IMR-90 (cell line): ENCODE data around the gene INPP1.

ENCODE experiments used
- POLR2A ChIP-seq: IDR thresholded peaks from 2 replicates; pipeline ENCODE4 v1.6.1; 2012; ENCODE audit warnings: mild to moderate bottlenecking, low read depth, low read length
- RCOR1 ChIP-seq: IDR thresholded peaks from 2 replicates; pipeline ENCODE4 v1.6.1; 2012; ENCODE audit warnings: mild to moderate bottlenecking, low read length, improper control_type of control experiment; ENCODE audit not compliant: insufficient replicate concordance
- SMC3 ChIP-seq: fragments of 150-350 bp; IDR thresholded peaks from 2 replicates; pipeline ENCODE4 v1.6.1; 2016; ENCODE audit warnings: low read depth, mild to moderate bottlenecking, antibody characterized with exemption, low read length, moderate library complexity
- TF ChIP-seq, protein P1 (sequence below): conservative IDR thresholded peaks from 2 replicates; pipeline ENCODE4 v1.5.1; 2012; ENCODE audit warnings: mild to moderate bottlenecking, low read depth, low read length, improper control_type of control experiment

DNA sequence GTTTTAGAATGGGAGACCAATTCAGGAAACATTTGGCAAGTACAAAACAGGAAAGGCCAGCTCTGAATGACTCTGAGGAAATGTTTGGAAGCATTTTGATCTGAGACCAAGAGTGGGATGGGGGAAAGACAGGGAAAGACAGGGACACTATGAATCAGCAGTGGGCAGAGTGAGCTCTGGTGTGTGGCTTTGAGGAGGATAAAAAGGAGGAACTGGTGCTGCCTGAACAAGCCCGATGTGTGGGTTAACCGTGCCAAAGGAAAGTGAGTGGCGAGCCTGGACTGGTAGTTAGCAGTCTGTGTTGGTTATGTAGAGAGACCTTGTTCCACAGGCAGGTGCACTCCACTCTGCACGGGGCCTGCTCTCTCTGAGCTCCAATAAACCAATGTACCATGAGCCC is 70.0 kb downstream of the INPP1 start:
- TF ChIP-seq, protein P1, sequence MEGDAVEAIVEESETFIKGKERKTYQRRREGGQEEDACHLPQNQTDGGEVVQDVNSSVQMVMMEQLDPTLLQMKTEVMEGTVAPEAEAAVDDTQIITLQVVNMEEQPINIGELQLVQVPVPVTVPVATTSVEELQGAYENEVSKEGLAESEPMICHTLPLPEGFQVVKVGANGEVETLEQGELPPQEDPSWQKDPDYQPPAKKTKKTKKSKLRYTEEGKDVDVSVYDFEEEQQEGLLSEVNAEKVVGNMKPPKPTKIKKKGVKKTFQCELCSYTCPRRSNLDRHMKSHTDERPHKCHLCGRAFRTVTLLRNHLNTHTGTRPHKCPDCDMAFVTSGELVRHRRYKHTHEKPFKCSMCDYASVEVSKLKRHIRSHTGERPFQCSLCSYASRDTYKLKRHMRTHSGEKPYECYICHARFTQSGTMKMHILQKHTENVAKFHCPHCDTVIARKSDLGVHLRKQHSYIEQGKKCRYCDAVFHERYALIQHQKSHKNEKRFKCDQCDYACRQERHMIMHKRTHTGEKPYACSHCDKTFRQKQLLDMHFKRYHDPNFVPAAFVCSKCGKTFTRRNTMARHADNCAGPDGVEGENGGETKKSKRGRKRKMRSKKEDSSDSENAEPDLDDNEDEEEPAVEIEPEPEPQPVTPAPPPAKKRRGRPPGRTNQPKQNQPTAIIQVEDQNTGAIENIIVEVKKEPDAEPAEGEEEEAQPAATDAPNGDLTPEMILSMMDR, result no peak
- TF ChIP-seq POLR2A, result no peak
- TF ChIP-seq SMC3, result no peak
- TF ChIP-seq RCOR1, result no peak
